ENCODE data around the gene HARS1.
A peak's percentile ranks its signal among the peaks of the same experiment; 100 is the strongest.
"Not testable (repeated sequence)": the region's sequence is repeated elsewhere in the genome, so short reads cannot be mapped to it uniquely, and the experiment has no call there.

Gene HARS1

DNA sequence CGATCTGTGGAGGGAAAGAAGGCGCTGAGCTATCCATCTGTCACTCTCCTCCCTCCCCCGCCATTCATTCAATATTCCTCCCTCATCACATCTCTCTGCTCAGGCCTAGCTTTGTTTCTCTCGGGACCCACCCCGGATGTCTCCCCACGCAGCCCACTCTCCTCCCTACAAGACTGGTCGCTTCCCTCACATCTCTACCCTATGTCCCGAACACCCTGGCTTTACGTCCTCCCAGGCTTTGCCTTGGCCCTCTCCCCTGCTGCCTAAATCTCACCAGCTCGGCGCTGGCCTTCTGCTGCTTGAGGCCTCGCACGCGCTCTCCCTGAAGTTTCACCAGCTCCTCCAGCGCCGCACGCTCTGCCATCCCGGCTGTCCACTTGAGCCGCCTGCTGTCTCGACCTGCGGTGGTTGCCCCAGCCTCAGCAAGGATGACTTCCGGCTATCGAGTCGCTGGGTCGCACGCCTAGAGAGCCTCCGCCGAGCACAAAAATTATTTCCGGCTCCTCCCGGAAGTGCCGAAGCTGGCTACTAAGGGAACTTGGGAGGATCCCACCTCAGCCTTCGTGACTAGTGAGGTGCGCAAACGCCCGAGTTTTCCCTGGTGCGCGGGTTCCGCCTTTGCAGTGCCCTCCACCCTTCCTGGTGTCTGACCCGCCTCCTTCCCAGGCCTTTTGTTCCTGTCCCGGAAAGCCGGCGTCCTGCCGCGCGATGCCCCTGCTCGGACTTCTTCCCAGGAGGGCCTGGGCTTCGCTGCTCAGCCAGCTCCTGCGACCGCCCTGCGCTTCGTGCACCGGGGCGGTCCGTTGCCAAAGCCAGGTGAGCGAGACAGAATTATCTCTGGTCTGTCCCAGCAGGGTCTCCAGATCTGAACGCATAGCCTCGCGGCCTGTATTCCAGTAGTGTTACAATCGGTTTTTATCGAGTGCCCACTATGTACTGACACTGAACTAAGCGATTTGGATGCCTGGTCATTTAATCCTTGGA, at the start of gene HARS1, which contains the start of gene HARS2:
TSS of gene HARS1 (minus strand) at position 430 of the 984 bp plus-strand sequence. CDS start at position 364, 66 bp downstream.
TSS of gene HARS2 (plus strand) at position 515 of the 984 bp plus-strand sequence. CDS start at position 709, 194 bp downstream.
- DNase-seq = peak; percentile 95

DNA sequence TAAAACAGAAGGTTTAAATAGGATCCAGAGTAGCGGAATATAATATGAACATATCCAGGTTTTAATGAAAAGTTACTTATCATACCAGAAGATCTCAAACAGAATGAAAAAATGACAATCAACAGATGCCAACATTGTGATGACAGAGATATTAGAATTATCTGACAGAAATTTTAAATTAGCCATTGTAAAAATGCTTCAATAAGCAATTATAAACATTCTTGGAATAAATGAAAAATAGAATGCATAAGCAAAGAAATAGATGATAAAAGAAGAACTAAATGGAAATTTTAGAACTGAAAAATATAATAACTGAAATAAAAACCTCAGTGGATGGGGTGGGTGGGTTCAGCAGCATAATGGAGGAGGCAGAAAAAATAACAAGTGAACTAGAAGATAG, 46.3 kb upstream of the HARS1 start:
- no peak for DNase-seq

DNA sequence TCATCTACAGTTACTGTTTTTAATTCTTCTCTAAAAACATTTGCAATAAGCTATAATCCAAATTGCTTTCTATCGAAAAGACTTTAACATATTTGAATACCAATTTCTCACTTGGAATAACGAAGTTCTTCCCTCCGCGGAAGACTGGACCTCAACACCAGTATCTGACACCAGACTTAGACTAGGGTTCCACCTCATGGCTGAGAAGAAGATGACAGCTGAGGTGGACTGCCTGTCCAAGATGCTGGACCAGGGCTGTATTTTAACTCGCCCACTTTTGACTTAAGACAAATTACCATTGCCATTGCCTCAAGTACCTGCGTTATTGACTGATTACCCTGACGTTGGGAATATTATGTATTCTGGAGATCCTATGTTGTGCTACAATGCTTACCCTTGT, 43.2 kb upstream of the HARS1 start:
- DNase-seq = no peak

DNA sequence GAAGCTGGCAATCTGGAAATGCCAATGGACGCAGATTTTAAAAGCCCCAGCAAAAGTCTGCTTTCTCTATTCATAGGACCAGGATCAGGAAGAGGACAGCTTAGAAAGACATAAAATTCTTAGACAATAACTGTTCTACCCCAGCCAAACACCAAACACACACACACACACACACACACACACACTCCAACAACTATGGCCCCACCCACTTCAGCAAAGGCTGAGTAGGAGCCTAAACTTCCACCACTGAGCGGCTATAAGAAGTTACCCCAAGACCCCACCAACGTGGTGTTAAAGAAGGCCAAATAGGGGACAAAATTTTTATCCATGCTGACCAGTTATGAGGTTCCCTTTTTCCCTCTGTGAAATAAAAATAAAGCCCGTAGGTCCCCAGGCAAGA, 41.9 kb upstream of the HARS1 start:
- DNase-seq = no peak

DNA sequence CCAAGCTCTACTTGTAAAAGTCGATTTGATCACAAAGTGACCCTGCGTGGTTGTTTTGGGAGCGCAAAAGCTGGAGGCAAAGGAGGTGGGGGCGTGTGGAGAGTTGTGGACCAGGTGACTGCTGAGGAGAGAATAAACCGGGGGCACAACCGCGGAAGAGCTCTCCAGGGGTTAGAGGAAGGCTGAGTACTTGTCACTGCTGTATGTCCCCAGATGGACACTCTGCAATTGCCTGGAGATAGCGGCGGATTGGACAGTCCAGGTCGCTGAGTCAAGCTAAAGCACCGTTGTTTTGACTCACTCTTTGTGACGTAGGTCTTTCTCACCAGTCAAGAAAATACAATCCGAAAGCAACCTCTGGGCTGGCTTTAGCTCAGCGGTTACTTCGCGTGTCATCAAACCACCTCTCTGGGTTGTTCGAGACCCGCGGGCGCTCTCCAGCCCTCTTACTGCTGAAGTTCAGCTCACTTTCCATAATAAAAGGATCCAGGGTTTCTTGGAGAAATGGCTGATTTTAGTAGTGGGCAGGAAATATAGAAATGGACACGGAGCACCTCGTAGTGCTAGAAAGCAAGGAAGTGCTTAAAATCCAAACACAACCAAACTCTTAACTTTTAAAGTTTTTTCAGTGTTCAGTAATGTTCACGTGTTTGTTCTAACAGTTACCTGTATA, 34.8 kb upstream of the HARS1 start:
- DNase-seq = no peak

GRCh38 chr5:140721395-140721794, 30.2 kb upstream of the HARS1 start:
- not testable (repeated sequence) for DNase-seq

DNA sequence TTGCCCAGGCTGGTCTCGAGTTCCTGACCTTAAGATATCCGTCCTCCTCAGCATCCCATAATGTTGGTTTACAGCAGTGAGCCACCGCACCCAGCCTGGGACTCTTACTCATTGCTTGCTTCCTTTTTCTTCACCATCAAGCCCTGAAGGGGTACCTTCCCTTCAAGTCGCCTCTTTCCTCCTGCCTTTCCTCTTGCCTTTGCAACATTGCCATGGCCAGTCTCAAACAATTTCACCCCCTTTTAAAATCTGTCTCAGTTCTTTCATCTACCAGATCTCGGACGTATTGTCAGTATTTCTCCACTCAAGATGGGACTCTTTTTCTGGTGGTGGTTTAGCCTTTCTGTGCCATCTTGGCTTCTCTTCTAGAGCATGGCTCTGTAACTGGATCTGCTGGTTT, 29.6 kb upstream of the HARS1 start:
- not testable (repeated sequence) for DNase-seq

- no peak for DNase-seq
Observed at GRCh38 chr5:140718266-140718592, 27.1 kb upstream of the HARS1 start.

DNA sequence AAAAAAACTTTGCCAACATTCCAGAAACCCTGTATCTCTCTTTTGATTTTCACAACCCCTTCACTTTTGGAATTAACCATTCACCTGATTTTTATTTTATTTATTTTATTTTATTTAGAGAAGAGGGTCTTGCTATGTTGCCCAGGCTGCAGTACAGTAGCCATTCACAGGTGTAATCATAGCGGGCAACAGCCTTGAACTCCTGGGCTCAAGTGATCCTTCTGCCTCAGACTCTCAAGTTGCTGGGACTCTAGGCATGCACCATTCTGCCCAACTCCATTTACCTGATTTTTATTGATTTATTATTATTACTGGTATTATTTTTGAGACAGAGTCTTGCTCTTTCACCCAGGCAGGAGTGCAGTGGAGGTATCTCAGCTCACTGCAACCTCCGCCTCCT, 25.1 kb upstream of the HARS1 start:
- not testable (repeated sequence) for DNase-seq

GRCh38 chr5:140713562-140714094, 22.5 kb upstream of the HARS1 start:
- no peak for DNase-seq

DNA sequence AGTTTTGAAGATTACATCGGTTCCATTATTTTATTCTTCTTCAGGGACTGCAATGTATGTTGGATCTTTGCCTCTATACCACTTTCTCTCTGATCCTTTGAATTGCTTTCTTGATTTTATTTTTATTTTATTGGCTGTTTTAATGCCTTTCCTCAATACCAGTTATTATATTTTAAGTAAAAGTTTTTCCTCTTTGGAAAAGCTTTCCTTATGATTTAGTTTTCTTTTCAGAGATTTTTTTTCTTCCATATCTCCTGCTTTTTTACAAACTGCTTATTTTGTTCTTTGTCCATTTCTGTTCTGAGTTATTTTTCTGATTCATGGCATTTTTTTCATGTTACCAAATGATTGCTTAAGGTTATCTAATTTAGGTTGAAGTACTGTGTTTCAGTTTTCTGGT, 20.6 kb upstream of the HARS1 start:
- no peak for DNase-seq

- DNase-seq = peak; percentile 77
Observed at GRCh38 chr5:140710899-140711552, 19.9 kb upstream of the HARS1 start.

- DNase-seq = not testable (repeated sequence)
Observed at GRCh38 chr5:140708787-140709186, 17.6 kb upstream of the HARS1 start.

DNA sequence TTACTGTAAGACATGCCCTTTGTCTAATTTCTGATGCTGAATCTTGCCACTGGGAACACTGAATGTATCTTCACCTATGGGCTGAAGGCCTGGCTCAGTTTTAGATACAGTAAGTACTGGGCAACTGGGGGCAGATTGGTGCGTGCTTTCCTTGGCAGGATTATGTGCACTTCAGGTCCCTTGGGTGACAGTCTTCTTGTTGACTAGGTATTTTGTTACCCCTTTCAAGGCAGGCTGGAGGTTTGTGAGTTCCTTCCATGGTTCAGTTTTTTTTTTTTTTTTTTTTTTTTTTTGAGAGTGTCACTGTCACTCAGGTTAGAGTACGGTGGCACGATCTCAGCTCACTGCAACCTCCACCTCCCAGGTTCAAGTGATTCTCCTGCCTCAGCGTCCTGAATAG, 16.6 kb upstream of the HARS1 start:
- DNase-seq = no peak

GRCh38 chr5:140700177-140701144, 9.3 kb upstream of the HARS1 start, which contains the start of gene ZMAT2:
Gene ZMAT2 (plus strand): TSS chr5:140700447. CDS start chr5:140700461, 14 bp downstream.
- DNase-seq = peak; percentile 98

GRCh38 chr5:140696891-140697492, 5.8 kb upstream of the HARS1 start:
- no peak for DNase-seq

DNA sequence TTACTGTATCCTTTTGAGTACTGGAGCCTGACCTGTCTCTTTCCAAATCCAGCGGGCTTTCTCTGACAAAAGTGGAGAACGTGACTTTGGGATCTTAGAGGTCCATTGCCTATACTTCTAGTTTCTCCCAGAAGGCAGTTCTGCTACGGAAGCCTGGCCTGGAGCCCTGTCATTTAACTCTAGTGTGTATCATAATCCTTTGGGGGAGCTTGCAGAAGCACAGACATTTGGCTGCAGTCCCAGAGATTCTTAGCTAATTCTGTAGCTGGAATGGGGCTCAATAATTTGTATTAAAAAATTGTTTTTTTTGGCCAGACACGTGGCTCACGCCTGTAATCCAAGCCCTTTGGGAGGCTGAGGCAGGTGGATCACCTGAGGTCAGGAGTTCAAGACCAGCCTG, 3.1 kb upstream of the HARS1 start:
- no peak for DNase-seq

- no peak for DNase-seq
Observed at GRCh38 chr5:140690376-140690932, 716 bp downstream of the HARS1 start.

DNA sequence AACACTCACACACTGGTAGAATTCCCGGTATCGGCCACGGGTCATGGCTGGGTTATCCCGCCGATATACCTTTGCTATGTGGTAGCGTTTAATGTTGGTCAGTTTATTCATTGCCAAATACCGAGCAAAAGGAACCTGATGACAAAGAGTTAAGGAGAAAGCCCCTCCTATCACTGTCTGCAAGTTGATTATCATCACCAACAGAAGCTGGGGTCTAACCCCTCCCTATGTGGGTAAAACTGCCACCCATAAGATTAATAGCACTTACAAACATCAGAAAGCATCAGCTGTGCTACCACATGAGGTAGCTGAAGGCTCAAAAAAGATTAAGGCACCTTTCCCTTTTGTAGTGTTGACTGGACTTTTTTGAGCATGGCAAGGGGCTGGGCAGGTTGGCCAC, 12.2 kb downstream of the HARS1 start:
- DNase-seq = no peak

GRCh38 chr5:140677947-140678346, 13.2 kb downstream of the HARS1 start:
- no peak for DNase-seq

DNA sequence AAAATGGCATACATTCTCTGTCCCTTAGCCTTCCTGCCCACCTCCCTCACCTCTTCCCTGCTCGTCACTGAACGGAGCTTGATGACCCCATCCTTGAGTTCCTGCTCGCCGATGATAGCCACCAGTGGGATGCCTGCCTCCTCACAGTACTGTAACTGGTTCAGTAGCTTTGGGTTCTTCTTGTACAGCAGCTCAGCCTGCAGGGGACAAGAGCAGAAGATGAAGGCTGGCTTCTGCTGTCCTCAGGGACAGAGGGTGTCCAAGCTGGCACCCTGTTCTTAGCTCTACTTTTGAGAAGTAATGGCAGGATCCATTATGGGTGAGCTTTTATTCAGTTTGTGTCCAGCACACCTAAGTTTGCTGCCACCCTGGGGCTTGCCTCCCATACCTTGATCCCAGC, 16.5 kb downstream of the HARS1 start:
- DNase-seq = no peak

All from NCI-H345 (cell line).